Suprapubic skin (tissue), 4 donors: ENCODE measurements around the gene COG4. TPM values are rescaled to one million over a fixed set of nuclear protein-coding genes. Genes with fewer than 3 reads are reported as not detected.
A peak's percentile ranks its signal among the peaks of the same experiment; 100 is the strongest.

ENCODE experiments used
- DNase-seq, 2 donors: peaks; one replicate each; pipeline ENCODE4 v3.0.0-alpha.2; 2019; ENCODE audit warnings: low spot score in 2 of 2
- H3K27ac ChIP-seq: fragments of 200-600 bp; sonication (generic); one replicate; pipeline ENCODE4 v1.5.1; 2019
- H3K27me3 ChIP-seq: fragments of 200-600 bp; sonication (generic); one replicate; pipeline ENCODE4 v1.5.1; 2019
- H3K36me3 ChIP-seq: fragments of 200-600 bp; sonication (generic); one replicate; pipeline ENCODE4 v1.5.1; 2019
- H3K4me1 ChIP-seq: fragments of 200-600 bp; sonication (generic); one replicate; pipeline ENCODE4 v1.5.1; 2019
- H3K4me3 ChIP-seq: fragments of 200-600 bp; sonication (generic); one replicate; pipeline ENCODE4 v1.5.1; 2019; ENCODE audit warnings: mild to moderate bottlenecking
- H3K9me3 ChIP-seq: fragments of 200-600 bp; sonication (generic); one replicate; pipeline ENCODE4 v1.5.1; 2019
- CTCF ChIP-seq, 2 donors: fragments of 200-600 bp in 1 of 2; fragments of 450-650 bp in 1 of 2; sonication (generic) in 1 of 2; IDR thresholded peaks; one replicate each; pipeline ENCODE4 v1.5.1; 2016 to 2019; ENCODE audit warnings: antibody characterized with exemption in 2 of 2, mild to moderate bottlenecking in 1 of 2, moderate library complexity in 1 of 2
- EP300 ChIP-seq: sonication (generic); formaldehyde crosslinking; IDR thresholded peaks from one replicate; pipeline ENCODE4 v1.6.1; 2017; ENCODE audit warnings: antibody characterized with exemption
- POLR2A ChIP-seq, 2 donors: fragments of 450-650 bp; IDR thresholded peaks; one replicate each; pipeline ENCODE4 v1.6.1; 2017; ENCODE audit warnings: antibody characterized with exemption in 2 of 2, mild to moderate bottlenecking in 2 of 2, moderate library complexity in 2 of 2
- POLR2AphosphoS5 ChIP-seq, 3 donors: sonication (generic); formaldehyde crosslinking; IDR thresholded peaks; one replicate each; pipeline ENCODE4 v1.6.1; 2017; ENCODE audit warnings: antibody characterized with exemption in 3 of 3
- WGBS: methylation state at CpG from one replicate; pipeline ENCODE4 v1.1.5; 2018; 5-methylcytosine and 5-hydroxymethylcytosine counted together
- total RNA-seq, 4 donors: library from RNA; depleted of rRNA; stranded (reverse); fragments of >200 nt; gene quantifications; one replicate each; pipeline ENCODE4 v1.1.0, GENCODE V29; 2016

Gene COG4
- total RNA-seq, 4 donors from 2014 or later = 35.0 to 59.9 (median 48.2) TPM

DNA sequence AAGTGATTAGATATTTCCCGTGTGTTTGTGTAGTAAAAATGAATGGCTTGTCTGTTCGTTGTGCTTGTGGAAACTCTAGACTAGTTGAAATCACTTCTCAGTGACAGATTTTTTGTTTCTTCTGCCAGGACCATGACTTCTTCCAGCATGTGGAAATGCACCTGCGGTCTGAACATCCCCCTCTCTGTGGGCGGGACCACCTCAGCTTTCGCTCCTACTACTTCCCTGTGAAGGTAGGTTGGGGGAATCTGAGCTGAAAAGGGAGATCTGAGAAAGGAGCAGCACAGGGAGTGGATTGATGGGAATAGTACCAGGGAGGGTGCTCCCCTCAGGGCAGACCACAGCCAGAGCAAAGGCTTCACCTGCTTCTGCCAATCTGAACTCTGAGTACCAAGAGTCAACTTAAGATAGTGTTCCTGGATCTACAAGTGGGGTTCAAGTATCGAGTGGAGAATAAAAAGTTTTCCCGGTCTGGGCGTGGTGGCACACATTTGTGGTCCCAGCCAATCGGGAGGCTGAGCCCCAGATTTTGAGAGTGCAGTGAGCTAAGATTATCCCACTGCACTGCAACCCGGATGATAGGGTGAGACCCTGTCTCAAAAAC is 47.7 kb upstream of the COG4 start:
- WGBS = 93% methylated on average over 10 of the region's 10 CpGs
- TF ChIP-seq POLR2A (IDR thresholded peaks at IDR 0.05) (no peak), POLR2AphosphoS5 (IDR thresholded peaks at IDR 0.05) (no peak), CTCF (IDR thresholded peaks at IDR 0.05) (no peak), EP300 (no peak)
- H3K4me1 ChIP-seq = peaks cover 28% of the 10 kb centered on the region
- no peak overlapping the region for H3K4me3 ChIP-seq
- no peak overlapping the region for H3K27ac ChIP-seq
- no peaks in the 10 kb centered on the region for H3K27me3 ChIP-seq
- peaks cover 75% of the 10 kb centered on the region for H3K36me3 ChIP-seq
- H3K9me3 ChIP-seq = no peaks in the 10 kb centered on the region
- no peak for DNase-seq

GRCh38 chr16:70569752-70570151 is 46.4 kb upstream of the COG4 start:
- H3K4me1 ChIP-seq = peaks cover 27% of the 10 kb centered on the region

DNA sequence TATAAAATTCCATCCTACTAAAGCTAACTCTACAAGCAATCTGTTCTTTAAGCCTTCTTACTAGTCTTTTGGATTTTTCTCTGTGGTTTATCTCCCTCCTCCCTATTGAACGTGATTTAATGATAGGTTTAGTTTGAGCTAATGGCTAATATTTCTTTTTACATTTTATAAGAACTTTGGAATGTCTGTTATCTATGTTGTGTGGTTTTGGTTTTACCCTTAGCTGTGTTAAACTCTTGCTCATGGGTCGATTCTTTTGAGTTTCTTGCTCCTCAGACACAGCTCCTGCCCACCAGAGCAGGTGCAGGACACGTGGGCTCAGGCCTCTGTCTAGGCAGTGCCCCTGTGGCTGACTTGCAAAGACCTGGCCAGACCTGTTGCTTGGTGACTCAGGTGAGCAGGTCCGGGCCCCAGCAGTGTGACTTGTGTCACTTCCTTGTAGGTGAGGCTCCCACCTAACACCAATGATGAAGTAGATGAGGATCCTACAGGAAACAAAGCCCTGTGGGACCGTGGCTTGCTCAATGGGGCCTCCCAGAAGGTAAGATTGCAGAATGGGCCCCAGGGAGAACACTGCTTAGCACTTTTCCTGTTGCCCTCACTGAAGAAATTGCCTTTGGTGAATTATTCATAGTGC is 45.4 kb upstream of the COG4 start:
- no peak overlapping the region for H3K4me3 ChIP-seq
- no peaks in the 10 kb centered on the region for H3K9me3 ChIP-seq
- no peaks in the 10 kb centered on the region for H3K27me3 ChIP-seq
- 72% methylated on average over 3 of the region's 5 CpGs for WGBS
- no peak for DNase-seq
- no peak overlapping the region for H3K27ac ChIP-seq
- peaks cover 94% of the 10 kb centered on the region for H3K36me3 ChIP-seq
- TF ChIP-seq POLR2A (IDR thresholded peaks at IDR 0.05) (no peak), CTCF (IDR thresholded peaks at IDR 0.05) (no peak), POLR2AphosphoS5 (IDR thresholded peaks at IDR 0.05) (no peak), EP300 (no peak)
- peaks cover 24% of the 10 kb centered on the region for H3K4me1 ChIP-seq

More at GRCh38 chr16:70569752-70570151, 46.4 kb upstream of the COG4 start:
- WGBS = 74% methylated on average over 6 of the region's 6 CpGs
- Histone ChIP-seq H3K27ac (no peak overlapping the region), H3K9me3 (no peaks in the 10 kb centered on the region), H3K27me3 (no peaks in the 10 kb centered on the region), H3K36me3 (peaks cover 83% of the 10 kb centered on the region), H3K4me3 (no peak overlapping the region)
- DNase-seq = no peak
- TF ChIP-seq EP300 = no peak
- no peak for TF ChIP-seq POLR2AphosphoS5 (IDR thresholded peaks at IDR 0.05)
- TF ChIP-seq POLR2A (IDR thresholded peaks at IDR 0.05) = no peak
- TF ChIP-seq CTCF (IDR thresholded peaks at IDR 0.05) = no peak

- no peak for DNase-seq
- Histone ChIP-seq H3K4me1 (peaks cover 38% of the 10 kb centered on the region), H3K27ac (no peak overlapping the region), H3K9me3 (no peaks in the 10 kb centered on the region), H3K27me3 (no peaks in the 10 kb centered on the region), H3K4me3 (no peak overlapping the region), H3K36me3 (peaks cover 98% of the 10 kb centered on the region)
- TF ChIP-seq POLR2AphosphoS5 (IDR thresholded peaks at IDR 0.05) (no peak), EP300 (no peak), POLR2A (IDR thresholded peaks at IDR 0.05) (no peak), CTCF (IDR thresholded peaks at IDR 0.05) (no peak)
- WGBS = 100% methylated on average over 2 of the region's 4 CpGs
Observed at GRCh38 chr16:70565053-70565452, 41.7 kb upstream of the COG4 start.

GRCh38 chr16:70563636-70564035 is 40.3 kb upstream of the COG4 start:
- Histone ChIP-seq H3K36me3 (peaks cover 98% of the 10 kb centered on the region), H3K4me1 (peaks cover 38% of the 10 kb centered on the region), H3K27ac (peak overlapping the region; percentile 5), H3K27me3 (no peaks in the 10 kb centered on the region), H3K9me3 (no peaks in the 10 kb centered on the region), H3K4me3 (no peak overlapping the region)
- no peak for DNase-seq
- 48% methylated on average over 7 of the region's 7 CpGs for WGBS
- TF ChIP-seq POLR2A (IDR thresholded peaks at IDR 0.05) (no peak), POLR2AphosphoS5 (IDR thresholded peaks at IDR 0.05) (peak in 1 of 3 donors; percentile 31), EP300 (no peak), CTCF (IDR thresholded peaks at IDR 0.05) (no peak)
